GM21619 (cell line): ENCODE measurements around the gene MBD3L1.

ENCODE experiments used
- ATAC-seq: cut with Tn5 transposase; IDR thresholded peaks from one replicate; pipeline ENCODE4 v1.9.1; 2021; ENCODE audit not compliant: unreplicated experiment

MBD3L1 gene

DNA sequence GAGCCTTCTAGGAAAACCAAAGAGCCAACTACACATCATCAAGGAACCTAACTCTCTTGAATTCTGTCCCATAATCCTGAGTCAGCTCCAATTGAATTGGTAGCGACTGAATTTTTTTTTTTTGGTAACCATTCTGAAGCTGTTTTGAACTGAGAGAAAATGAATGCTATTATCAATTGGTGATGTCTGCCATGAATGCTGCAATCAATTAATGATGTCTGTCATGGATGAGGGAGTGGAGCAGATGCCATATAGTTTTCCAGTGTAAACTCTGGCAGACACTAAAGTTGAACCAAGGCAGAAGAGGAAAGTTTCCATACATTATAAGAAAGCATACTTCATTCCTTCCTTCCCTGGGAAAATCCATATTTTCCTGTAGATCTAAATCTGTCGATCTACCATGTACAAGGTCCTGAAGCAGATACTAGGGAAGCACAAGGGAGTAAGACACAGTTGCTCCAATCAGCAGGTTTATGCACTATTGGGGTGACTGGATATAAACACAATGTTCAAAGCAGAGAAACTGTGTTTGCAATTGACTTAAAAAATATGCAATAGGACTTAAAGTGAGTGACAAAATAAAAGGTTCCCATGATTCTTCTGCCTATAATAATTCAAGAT is 48.8 kb downstream of the MBD3L1 start:
- ATAC-seq, result no peak

DNA sequence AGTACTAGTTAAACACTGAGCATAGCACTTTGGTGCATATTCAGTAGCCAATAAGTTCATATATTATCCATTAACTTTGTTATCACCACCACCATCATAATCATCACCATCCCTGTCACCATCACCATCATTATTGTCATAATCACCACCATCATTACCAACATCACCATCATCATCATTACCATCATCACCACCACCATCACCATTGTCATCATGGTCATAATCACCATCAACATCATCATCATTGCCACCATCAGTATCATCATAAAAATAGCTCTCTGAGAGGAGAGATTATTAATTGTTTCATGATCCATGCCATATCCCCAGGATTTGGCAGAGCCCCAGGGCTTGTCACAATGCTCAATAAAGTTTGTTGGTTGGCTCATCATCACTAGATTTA is 49.3 kb downstream of the MBD3L1 start:
- no peak for ATAC-seq

GRCh38 chr19:8884416-8884815 is 52.2 kb downstream of the MBD3L1 start:
- no peak for ATAC-seq

DNA sequence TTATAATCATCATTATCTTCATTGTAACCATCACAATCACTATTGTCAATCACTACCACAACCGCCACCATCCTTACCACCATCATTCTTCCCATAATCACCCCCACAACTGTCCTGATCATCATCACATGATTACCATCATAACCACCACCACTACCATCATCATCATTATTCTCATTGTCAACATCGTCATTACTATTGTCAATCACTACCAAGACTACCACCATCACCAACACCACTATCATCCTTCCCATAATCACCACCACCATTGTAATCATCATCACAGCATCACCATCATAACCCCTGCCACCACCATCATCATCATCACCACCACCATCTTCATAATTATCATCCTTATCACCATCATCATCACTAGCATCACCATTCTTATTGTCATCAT is 55.2 kb downstream of the MBD3L1 start:
- no peak for ATAC-seq

- ATAC-seq, result no peak
Observed at GRCh38 chr19:8890260-8890659, 58.1 kb downstream of the MBD3L1 start.
